AG04449 (cell line): ENCODE data around the gene PPP1R7.

Experiments used
- CTCF ChIA-PET: fragments of 350-600 bp; formaldehyde crosslinking; extraction: SDS; loops from one replicate; lab custom pipeline; 2021; ENCODE audit warnings: antibody characterized with exemption; lab: Yijun Ruan, JAX
- POLR2A ChIA-PET: fragments of 400-600, 350-600 bp; formaldehyde crosslinking; extraction: SDS; loops from one replicate; lab custom pipeline; 2020; ENCODE audit warnings: antibody characterized with exemption, inconsistent platforms; lab: Yijun Ruan, JAX
- DNase-seq: peaks from one replicate; pipeline ENCODE4 v3.0.0-alpha.2; 2010; ENCODE audit warnings: low read depth, low spot score
- H3K4me3 ChIP-seq: 2 replicates; pipeline ENCODE4 v1.5.1; 2011; ENCODE audit warnings: low read depth, mild to moderate bottlenecking, control low read depth, low read length
- CTCF ChIP-seq: IDR thresholded peaks from one replicate; pipeline ENCODE4 v1.5.1; 2011; ENCODE audit warnings: mild to moderate bottlenecking, moderate library complexity, low read length, control low read depth, inconsistent platforms; ENCODE audit not compliant: insufficient read depth; ENCODE audit errors: missing control alignments

PPP1R7 gene

GRCh38 chr2:241201445-241202267 lies 51.4 kb downstream of the PPP1R7 start:
- H3K4me3 ChIP-seq = no peak overlapping the region
- POLR2A ChIA-PET = interaction anchor here (0.5 kb wide), 1 partner anchor 22 kb away, joined by 3 read pairs; no protein-coding TSS in a partner anchor

GRCh38 chr2:241202268-241202585 lies 52.0 kb downstream of the PPP1R7 start:
- no peak overlapping the region for H3K4me3 ChIP-seq
- TF ChIP-seq CTCF = no peak
- DNase-seq = no peak
- ChIA-PET CTCF (no interaction called here), POLR2A (interaction anchor here (0.5 kb wide), 1 partner anchor 22 kb away, joined by 3 read pairs; no protein-coding TSS in a partner anchor)

More at GRCh38 chr2:241201445-241202267, 51.4 kb downstream of the PPP1R7 start:
- no peak for DNase-seq
- CTCF ChIA-PET = no interaction called here
- no peak for TF ChIP-seq CTCF

GRCh38 chr2:241202681-241203080 lies 52.4 kb downstream of the PPP1R7 start:
- ChIA-PET CTCF (no interaction called here), POLR2A (no interaction called here)
- no peak overlapping the region for H3K4me3 ChIP-seq
- no peak for TF ChIP-seq CTCF
- no peak for DNase-seq

GRCh38 chr2:241203218-241204009 lies 53.1 kb downstream of the PPP1R7 start:
- CTCF ChIA-PET = no interaction called here
- TF ChIP-seq CTCF = no peak
- no peak for DNase-seq
- POLR2A ChIA-PET = no interaction called here
- no peak overlapping the region for H3K4me3 ChIP-seq

GRCh38 chr2:241204010-241204384 lies 53.7 kb downstream of the PPP1R7 start:
- H3K4me3 ChIP-seq = no peak overlapping the region
- POLR2A ChIA-PET = no interaction called here
- CTCF ChIA-PET = no interaction called here
- DNase-seq = no peak
- no peak for TF ChIP-seq CTCF

GRCh38 chr2:241204490-241204889 lies 54.2 kb downstream of the PPP1R7 start:
- no peak overlapping the region for H3K4me3 ChIP-seq
- DNase-seq = no peak
- CTCF ChIA-PET = no interaction called here
- POLR2A ChIA-PET = no interaction called here
- TF ChIP-seq CTCF = no peak
